ENCODE results near the gene IL4. TPM values are rescaled to one million over a fixed set of nuclear protein-coding genes. Genes with fewer than 3 reads are reported as not detected.

IL4 gene
- total and polyA plus RNA-seq, 2 experiments from 2014 or later, result not detected

DNA sequence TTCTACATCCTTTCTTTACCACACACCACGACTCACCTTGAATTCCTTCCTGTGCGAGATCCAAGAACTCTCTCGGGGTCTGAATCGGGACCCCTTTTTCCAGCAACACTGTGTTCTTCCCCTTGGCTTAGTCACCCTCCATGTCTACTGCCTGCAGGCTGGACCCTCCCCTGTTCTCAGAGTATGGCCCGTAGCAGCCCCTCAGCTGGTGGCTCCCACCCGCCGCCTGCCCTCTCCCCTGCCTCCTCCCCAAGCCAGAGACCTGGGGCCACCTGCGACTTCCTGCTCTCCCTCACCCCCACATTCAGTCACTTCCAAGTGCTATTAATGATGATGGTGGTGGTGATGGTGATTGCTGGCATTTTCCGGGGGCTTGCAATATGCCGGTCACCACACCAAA, 6.5 kb upstream of the IL4 start:
- 95% methylated on average over 5 of the region's 10 CpGs for WGBS (ENCODE audit: low lambda C conversion rate, missing lambda C conversion rate)

DNA sequence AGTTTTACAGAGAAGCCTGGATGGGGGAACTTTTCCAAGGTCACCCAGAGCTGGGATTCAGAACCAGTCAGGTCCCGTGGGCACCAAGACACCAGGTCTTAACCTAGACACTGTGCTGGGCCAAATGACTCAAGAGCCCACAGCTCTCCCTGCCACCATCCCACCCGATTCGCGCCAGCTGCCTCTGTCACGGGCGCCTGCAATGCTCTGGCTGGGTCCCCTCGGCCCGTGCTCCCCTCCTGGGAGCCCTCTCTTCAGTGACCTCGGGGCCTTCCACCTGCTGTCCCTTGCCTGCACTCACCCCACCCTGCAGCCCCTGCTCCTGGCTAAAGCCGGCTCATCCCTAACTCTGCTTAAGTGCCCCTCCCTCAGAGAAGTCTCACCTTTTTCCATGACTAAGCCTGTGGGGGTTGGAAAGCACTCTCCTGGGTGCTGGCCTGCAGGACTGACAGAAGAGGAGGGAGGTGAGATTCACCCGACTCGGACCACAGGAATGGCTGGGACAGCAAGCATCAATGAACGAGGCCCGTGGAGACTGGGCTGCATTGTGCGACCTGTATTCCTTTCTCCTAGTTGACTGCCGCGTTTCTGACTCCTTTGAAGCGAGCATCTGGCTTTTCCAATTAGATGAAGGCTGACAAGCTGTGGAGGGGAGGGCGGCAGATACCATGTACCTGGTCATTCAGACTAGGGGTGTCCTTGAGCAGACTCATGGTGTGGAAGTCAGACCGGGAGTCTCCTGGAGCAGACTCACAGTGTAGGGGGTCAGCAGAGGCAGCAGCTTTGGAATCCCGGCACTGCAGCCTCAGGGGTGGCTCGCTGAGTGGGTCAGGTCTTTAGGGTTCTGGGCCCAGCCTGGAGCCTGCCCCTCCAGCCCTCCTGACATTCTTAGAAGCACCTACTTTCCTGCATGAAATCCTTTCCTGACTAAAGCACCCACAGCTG, 5.8 kb upstream of the IL4 start:
- Histone ChIP-seq H3K4me3 (no peak overlapping the region), H3K4me2 (no peak overlapping the region), H3K9me2 (replicated peaks; ENCODE audit: insufficient read depth) (no peaks in the 10 kb centered on the region), H2AFZ (no peak overlapping the region), H3K79me2 (no peaks in the 10 kb centered on the region), H3K36me3 (replicated peaks; ENCODE audit: insufficient read depth, low read depth) (no peaks in the 10 kb centered on the region), H3K27me3 (no peaks in the 10 kb centered on the region), H3K27ac (no peak overlapping the region), H3K9me3 (ENCODE audit: low read depth) (no peaks in the 10 kb centered on the region), H4K20me1 (ENCODE audit: insufficient read depth, poor library complexity, severe bottlenecking) (no peaks in the 10 kb centered on the region), H3K4me1 (ENCODE audit: insufficient read depth) (peaks cover 19% of the 10 kb centered on the region)
- 82% methylated on average over 21 of the region's 22 CpGs for WGBS (ENCODE audit: low lambda C conversion rate, missing lambda C conversion rate)
- TF ChIP-seq, protein P1, sequence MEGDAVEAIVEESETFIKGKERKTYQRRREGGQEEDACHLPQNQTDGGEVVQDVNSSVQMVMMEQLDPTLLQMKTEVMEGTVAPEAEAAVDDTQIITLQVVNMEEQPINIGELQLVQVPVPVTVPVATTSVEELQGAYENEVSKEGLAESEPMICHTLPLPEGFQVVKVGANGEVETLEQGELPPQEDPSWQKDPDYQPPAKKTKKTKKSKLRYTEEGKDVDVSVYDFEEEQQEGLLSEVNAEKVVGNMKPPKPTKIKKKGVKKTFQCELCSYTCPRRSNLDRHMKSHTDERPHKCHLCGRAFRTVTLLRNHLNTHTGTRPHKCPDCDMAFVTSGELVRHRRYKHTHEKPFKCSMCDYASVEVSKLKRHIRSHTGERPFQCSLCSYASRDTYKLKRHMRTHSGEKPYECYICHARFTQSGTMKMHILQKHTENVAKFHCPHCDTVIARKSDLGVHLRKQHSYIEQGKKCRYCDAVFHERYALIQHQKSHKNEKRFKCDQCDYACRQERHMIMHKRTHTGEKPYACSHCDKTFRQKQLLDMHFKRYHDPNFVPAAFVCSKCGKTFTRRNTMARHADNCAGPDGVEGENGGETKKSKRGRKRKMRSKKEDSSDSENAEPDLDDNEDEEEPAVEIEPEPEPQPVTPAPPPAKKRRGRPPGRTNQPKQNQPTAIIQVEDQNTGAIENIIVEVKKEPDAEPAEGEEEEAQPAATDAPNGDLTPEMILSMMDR (IDR thresholded peaks at IDR 0.05; ENCODE audit: poor library complexity), result no peak
- no peak for TF ChIP-seq EZH2phosphoT487 (IDR thresholded peaks at IDR 0.05; ENCODE audit: low read depth, severe bottlenecking, unreplicated experiment)
- TF ChIP-seq EZH2 (IDR thresholded peaks at IDR 0.05; ENCODE audit: borderline replicate concordance), result no peak
- no peak for DNase-seq (ENCODE audit: low spot score)

More for the DNA sequence above, 6.5 kb upstream of the IL4 start:
- no peaks in the 10 kb centered on the region for H3K9me2 ChIP-seq (replicated peaks; ENCODE audit: insufficient read depth)
- TF ChIP-seq EZH2phosphoT487 (IDR thresholded peaks at IDR 0.05; ENCODE audit: low read depth, severe bottlenecking, unreplicated experiment) (no peak), EZH2 (IDR thresholded peaks at IDR 0.05; ENCODE audit: borderline replicate concordance) (no peak)
- TF ChIP-seq, protein P1 (IDR thresholded peaks at IDR 0.05; ENCODE audit: poor library complexity), result no peak
- no peaks in the 10 kb centered on the region for H4K20me1 ChIP-seq (ENCODE audit: insufficient read depth, poor library complexity, severe bottlenecking)
- no peaks in the 10 kb centered on the region for H3K79me2 ChIP-seq
- no peak overlapping the region for H3K4me3 ChIP-seq
- H3K27me3 ChIP-seq, result no peaks in the 10 kb centered on the region
- H3K9me3 ChIP-seq (ENCODE audit: low read depth), result no peaks in the 10 kb centered on the region
- peaks cover 22% of the 10 kb centered on the region for H3K4me1 ChIP-seq (ENCODE audit: insufficient read depth)
- H3K4me2 ChIP-seq, result no peak overlapping the region
- no peak for DNase-seq (ENCODE audit: low spot score)
- H3K27ac ChIP-seq, result no peak overlapping the region
- no peaks in the 10 kb centered on the region for H3K36me3 ChIP-seq (replicated peaks; ENCODE audit: insufficient read depth, low read depth)
- H2AFZ ChIP-seq, result no peak overlapping the region

DNA sequence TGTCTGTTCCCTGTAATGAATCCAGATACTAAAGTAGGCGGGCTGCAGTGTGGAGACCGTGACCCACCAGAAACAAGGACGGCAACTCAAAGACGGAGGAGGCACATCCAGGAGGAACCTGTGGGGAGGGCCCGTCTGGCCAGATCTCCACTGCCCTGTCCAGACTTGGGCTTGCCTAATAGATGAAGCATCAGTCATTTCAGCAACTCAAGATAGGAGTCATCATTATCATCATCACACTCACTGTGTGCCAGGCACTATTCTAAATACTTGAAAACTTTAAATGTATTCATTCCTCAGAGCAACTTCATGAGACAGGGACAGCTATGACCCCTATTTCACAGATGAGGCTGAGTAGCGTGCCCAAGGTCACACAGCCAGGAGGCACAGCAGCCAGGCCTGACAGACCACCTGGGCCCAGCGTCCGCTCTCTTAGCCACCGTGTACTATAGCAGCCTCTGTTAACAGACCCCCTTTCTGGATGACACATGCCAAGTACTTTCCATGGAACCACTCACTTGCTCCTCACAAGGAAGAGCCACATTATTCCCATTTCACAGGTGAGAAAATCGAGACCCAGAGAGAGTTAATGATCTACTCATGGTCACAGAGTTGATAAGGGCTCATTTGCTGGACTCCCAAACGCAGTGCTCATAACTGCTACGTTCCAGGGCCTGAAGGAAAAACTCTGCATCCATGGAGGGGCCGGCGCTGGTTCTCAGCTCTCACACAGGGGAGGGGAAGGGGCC, 4.9 kb upstream of the IL4 start:
- Histone ChIP-seq H3K9me3 (ENCODE audit: low read depth) (no peaks in the 10 kb centered on the region), H3K9me2 (replicated peaks; ENCODE audit: insufficient read depth) (no peaks in the 10 kb centered on the region), H3K27me3 (no peaks in the 10 kb centered on the region), H3K27ac (no peak overlapping the region), H3K4me2 (no peak overlapping the region), H3K79me2 (no peaks in the 10 kb centered on the region), H4K20me1 (ENCODE audit: insufficient read depth, poor library complexity, severe bottlenecking) (no peaks in the 10 kb centered on the region), H2AFZ (no peak overlapping the region), H3K4me3 (no peak overlapping the region), H3K36me3 (replicated peaks; ENCODE audit: insufficient read depth, low read depth) (no peaks in the 10 kb centered on the region), H3K4me1 (ENCODE audit: insufficient read depth) (peaks cover 12% of the 10 kb centered on the region)
- TF ChIP-seq EZH2phosphoT487 (IDR thresholded peaks at IDR 0.05; ENCODE audit: low read depth, severe bottlenecking, unreplicated experiment) (no peak), EZH2 (IDR thresholded peaks at IDR 0.05; ENCODE audit: borderline replicate concordance) (no peak)
- TF ChIP-seq, protein P1 (IDR thresholded peaks at IDR 0.05; ENCODE audit: poor library complexity), result no peak
- DNase-seq (ENCODE audit: low spot score), result no peak
- WGBS (ENCODE audit: low lambda C conversion rate, missing lambda C conversion rate), result 90% methylated on average over 14 of the region's 14 CpGs

Measured in hepatocyte (in vitro differentiated cells).